GM23338 (cell line): ENCODE results near the gene ZNF239.

Experiments used
- CREB1 ChIP-seq: fragments of 250-450 bp; sonication (Bioruptor Pico); IDR thresholded peaks from 2 replicates; pipeline ENCODE4 v1.5.0; 2020; ENCODE audit warnings: low read depth, mild to moderate bottlenecking, moderate library complexity
- CTCF ChIP-seq, 2 experiments: fragments of 200-600 bp in 1 of 2; sonication (generic) in 1 of 2; conservative IDR thresholded peaks; 2 replicates each; pipeline versions ENCODE4 v1.5.1 to v1.6.1; 2016 to 2017; ENCODE audit warnings: antibody characterized with exemption in 2 of 2, low read depth in 2 of 2, mild to moderate bottlenecking in 2 of 2, moderate library complexity in 1 of 2
- EZH2 ChIP-seq: fragments of 200-600 bp; sonication (generic); IDR thresholded peaks from one replicate; pipeline ENCODE4 v1.8.0; 2017; ENCODE audit warnings: antibody characterized with exemption, mild to moderate bottlenecking, low read depth; ENCODE audit not compliant: unreplicated experiment
- EZH2phosphoT487 ChIP-seq: fragments of 200-600 bp; sonication (generic); IDR thresholded peaks from one replicate; pipeline ENCODE4 v1.8.1; 2018; ENCODE audit warnings: antibody characterized with exemption; ENCODE audit not compliant: unreplicated experiment
- JUNB ChIP-seq: IDR thresholded peaks from one replicate; pipeline ENCODE4 v1.6.1; 2016; ENCODE audit warnings: antibody characterized with exemption; ENCODE audit not compliant: unreplicated experiment

- no peak for TF ChIP-seq EZH2
- TF ChIP-seq CTCF (conservative IDR thresholded peaks at IDR 0.05; ENCODE audit: low read depth in 2 of 2) = no peak
- TF ChIP-seq JUNB = no peak
- no peak for TF ChIP-seq CREB1 (CRISPR knock-in tag)
- TF ChIP-seq EZH2phosphoT487 = no peak
Measured at GRCh38 chr10:43595739-43596298, 21.4 kb upstream of the ZNF239 start.
